Stomach (tissue), 9 donors: ENCODE data around the gene SLIT1. TPM values are rescaled to one million over a fixed set of nuclear protein-coding genes. Genes with fewer than 3 reads are reported as not detected.

ENCODE experiments used
- DNase-seq, 2 donors: peaks; one replicate each; pipeline versions ENCODE4 v3.0.0 to v3.0.0-alpha.2; 2013 to 2019
- H3K27ac ChIP-seq, 5 donors: fragments of 200-600 bp in 4 of 5; sonication (generic) in 4 of 5; one replicate each; pipeline ENCODE4 v1.5.1; 2013 to 2019; ENCODE audit warnings: mild to moderate bottlenecking in 1 of 5, moderate library complexity in 1 of 5
- H3K27me3 ChIP-seq, 3 donors: fragments of 200-600 bp; sonication (generic); one replicate each; pipeline ENCODE4 v1.5.1; 2017 to 2019; ENCODE audit warnings: mixed run types in 1 of 3
- H3K36me3 ChIP-seq, 4 donors: fragments of 200-600 bp; sonication (generic); 1 replicate in 3 of 4; 2 replicates in 1 of 4; pipeline ENCODE4 v1.5.1; 2016 to 2019
- H3K4me1 ChIP-seq, 4 donors: fragments of 200-600 bp; sonication (generic); one replicate each; pipeline ENCODE4 v1.5.1; 2016 to 2019
- H3K4me3 ChIP-seq, 4 donors: fragments of 200-600 bp; sonication (generic) in 3 of 4; one replicate each; pipeline ENCODE4 v1.5.1; 2016 to 2019; ENCODE audit warnings: mild to moderate bottlenecking in 1 of 4
- H3K9me3 ChIP-seq, 4 donors: fragments of 200-600 bp; sonication (generic); one replicate each; pipeline ENCODE4 v1.5.1; 2016 to 2019
- CTCF ChIP-seq, 7 experiments: fragments of 450-650 bp in 4 of 7; fragments of 200-600 bp in 3 of 7; sonication (generic) in 3 of 7; IDR thresholded peaks; one replicate each; pipeline ENCODE4 v1.5.1; 2016 to 2019; ENCODE audit warnings: antibody characterized with exemption in 7 of 7, control low read depth in 2 of 7, mild to moderate bottlenecking in 1 of 7
- EP300 ChIP-seq: sonication (generic); formaldehyde crosslinking; IDR thresholded peaks from one replicate; pipeline ENCODE4 v1.6.1; 2017; ENCODE audit warnings: antibody characterized with exemption
- POLR2A ChIP-seq, 4 donors: fragments of 450-650 bp; IDR thresholded peaks; one replicate each; pipeline ENCODE4 v1.6.1; 2016; ENCODE audit warnings: antibody characterized with exemption in 4 of 4, control low read depth in 2 of 4, mild to moderate bottlenecking in 1 of 4, moderate library complexity in 1 of 4
- POLR2AphosphoS5 ChIP-seq, 3 donors: sonication (generic); formaldehyde crosslinking; IDR thresholded peaks; one replicate each; pipeline ENCODE4 v1.6.1; 2016; ENCODE audit warnings: antibody characterized with exemption in 3 of 3
- WGBS, 5 donors: extraction: QIAGEN DNeasy Blood & Tissue Kit in 3 of 5; methylation state at CpG; one replicate each; pipeline versions ENCODE4 v1.1.5 to v1.1.7; 2013 to 2018; 5-methylcytosine and 5-hydroxymethylcytosine counted together
- intact Hi-C: fragments of 100-400 bp; cut with DNase I; formaldehyde crosslinking; loops from one replicate; pipeline ENCODE4 v1.15.1; 2023; ENCODE audit warnings: low total_unique reads
- polyA plus RNA-seq, 3 donors: library from polyadenylated mRNA; stranded (reverse); fragments of 200-250 nt; gene quantifications; one replicate each; pipeline ENCODE4 v1.2.3, GENCODE V29; 2013
- total RNA-seq, 5 donors: library from RNA; depleted of rRNA; stranded (reverse); fragments of >200 nt; gene quantifications; one replicate each; pipeline versions ENCODE4 v1.1.0 to v1.2.3, GENCODE V29; 2014 to 2016
- donor health status: healthy with polysubstance abuse.
- donor health status: Bipolar disorder and iron deficiency.
- donor health status: healthy.

Gene SLIT1
- total and polyA plus RNA-seq, 8 donors, result under 0.01 to 6.1 (median 0.44) TPM

GRCh38 chr10:97000487-97001182 is 185.1 kb downstream of the SLIT1 start:
- no peak for TF ChIP-seq POLR2AphosphoS5 (IDR thresholded peaks at IDR 0.05)
- Histone ChIP-seq H3K9me3 (no peaks in the 10 kb centered on the region), H3K4me3 (no peak overlapping the region), H3K36me3 (no peaks in the 10 kb centered on the region), H3K4me1 (peaks cover 0 to 10% (median 4%) of the 10 kb centered on the region in 4 donors), H3K27me3 (no peaks in the 10 kb centered on the region), H3K27ac (no peak overlapping the region)
- 69 to 83% (median 72%) methylated on average over 17 to 25 of the region's 25 CpGs for WGBS, 5 donors
- peak in 1 of 2 donors; percentile 39 for DNase-seq
- intact Hi-C loops, result no loop called here

GRCh38 chr10:96999987-97000386 is 185.8 kb downstream of the SLIT1 start:
- intact Hi-C loops, result no loop called here
- no peaks in the 10 kb centered on the region for H3K9me3 ChIP-seq
- H3K36me3 ChIP-seq, result no peaks in the 10 kb centered on the region
- WGBS, 5 donors, result 87 to 100% (median 90%) methylated on average over 2 to 4 of the region's 4 CpGs
- H3K4me1 ChIP-seq, result peaks cover 0 to 10% (median 4%) of the 10 kb centered on the region in 4 donors
- DNase-seq, result no peak
- H3K4me3 ChIP-seq, result no peak overlapping the region
- TF ChIP-seq CTCF (IDR thresholded peaks at IDR 0.05) (no peak), POLR2AphosphoS5 (IDR thresholded peaks at IDR 0.05) (no peak), POLR2A (IDR thresholded peaks at IDR 0.05) (no peak), EP300 (no peak)
- no peaks in the 10 kb centered on the region for H3K27me3 ChIP-seq
- H3K27ac ChIP-seq, result no peak overlapping the region

GRCh38 chr10:96999337-96999736 is 186.4 kb downstream of the SLIT1 start:
- 93 to 96% (median 95%) methylated on average over 4 of the region's 4 CpGs for WGBS, 5 donors
- Histone ChIP-seq H3K4me3 (no peak overlapping the region), H3K27me3 (no peaks in the 10 kb centered on the region), H3K36me3 (no peaks in the 10 kb centered on the region), H3K9me3 (no peaks in the 10 kb centered on the region), H3K4me1 (peaks cover 0 to 15% (median 4%) of the 10 kb centered on the region in 4 donors), H3K27ac (no peak overlapping the region)
- TF ChIP-seq POLR2AphosphoS5 (IDR thresholded peaks at IDR 0.05), result no peak
- TF ChIP-seq POLR2A (IDR thresholded peaks at IDR 0.05), result no peak
- no peak for TF ChIP-seq CTCF (IDR thresholded peaks at IDR 0.05)
- no peak for TF ChIP-seq EP300
- no peak for DNase-seq
- intact Hi-C loops, result no loop called here

GRCh38 chr10:96998329-96998888 is 187.3 kb downstream of the SLIT1 start:
- H3K4me1 ChIP-seq, result peaks cover 0 to 15% (median 4%) of the 10 kb centered on the region in 4 donors
- no peaks in the 10 kb centered on the region for H3K36me3 ChIP-seq
- no peak overlapping the region for H3K4me3 ChIP-seq
- intact Hi-C loops, result no loop called here
- no peaks in the 10 kb centered on the region for H3K27me3 ChIP-seq
- no peak for TF ChIP-seq POLR2A (IDR thresholded peaks at IDR 0.05)
- no peak for TF ChIP-seq CTCF (IDR thresholded peaks at IDR 0.05)
- 56 to 72% (median 66%) methylated on average over 14 of the region's 14 CpGs for WGBS, 5 donors
- DNase-seq, result peak in 1 of 2 donors; percentile 76
- H3K27ac ChIP-seq, result no peak overlapping the region
- H3K9me3 ChIP-seq, result no peaks in the 10 kb centered on the region
